Liver (tissue), 9 donors: ENCODE results near the gene PDE4D. TPM values are rescaled to one million over a fixed set of nuclear protein-coding genes. Genes with fewer than 3 reads are reported as not detected.

Experiments used
- DNase-seq: peaks from one replicate; pipeline ENCODE4 v3.0.0-alpha.2; 2017; ENCODE audit warnings: low spot score
- H3K27ac ChIP-seq, 2 donors: one replicate each; pipeline ENCODE4 v1.7.0; 2013; ENCODE audit warnings: inconsistent platforms in 2 of 2, low read length in 2 of 2, control low read depth in 1 of 2, low read depth in 1 of 2, mild to moderate bottlenecking in 1 of 2
- H3K27me3 ChIP-seq, 4 donors: one replicate each; pipeline versions ENCODE4 v1.6.1 to v1.7.0; 2013; ENCODE audit warnings: low read length in 3 of 4, inconsistent platforms in 1 of 4, mild to moderate bottlenecking in 1 of 4, moderate library complexity in 1 of 4; ENCODE audit not compliant: control insufficient read depth in 4 of 4, insufficient read depth in 4 of 4
- H3K36me3 ChIP-seq, 4 donors: one replicate each; pipeline versions ENCODE4 v1.6.1 to v1.7.0; 2013; ENCODE audit warnings: low read length in 3 of 4, mild to moderate bottlenecking in 3 of 4, low read depth in 1 of 4, moderate library complexity in 1 of 4; ENCODE audit not compliant: control insufficient read depth in 4 of 4, insufficient read depth in 3 of 4
- H3K4me1 ChIP-seq, 4 donors: one replicate each; pipeline versions ENCODE4 v1.6.1 to v1.7.0; 2013; ENCODE audit warnings: low read length in 3 of 4, mild to moderate bottlenecking in 3 of 4, moderate library complexity in 1 of 4; ENCODE audit not compliant: control insufficient read depth in 4 of 4, insufficient read depth in 4 of 4
- H3K4me3 ChIP-seq, 3 donors: one replicate each; pipeline versions ENCODE4 v1.6.1 to v1.7.0; 2013; ENCODE audit warnings: low read length in 3 of 3, control low read depth in 1 of 3, low read depth in 1 of 3, mild to moderate bottlenecking in 1 of 3
- H3K9ac ChIP-seq, 2 donors: one replicate each; pipeline ENCODE4 v1.7.0; 2013; ENCODE audit warnings: low read length in 2 of 2, mild to moderate bottlenecking in 2 of 2, moderate library complexity in 2 of 2, control low read depth in 1 of 2, low read depth in 1 of 2
- H3K9me3 ChIP-seq, 4 donors: one replicate each; pipeline versions ENCODE4 v1.6.1 to v1.7.0; 2013; ENCODE audit warnings: low read length in 3 of 4; ENCODE audit not compliant: control insufficient read depth in 4 of 4
- ATF3 ChIP-seq: IDR thresholded peaks from 2 replicates; pipeline ENCODE4 v1.6.1; 2016; ENCODE audit warnings: antibody characterized with exemption
- EGR1 ChIP-seq, 2 donors: IDR thresholded peaks; 2 replicates each; pipeline ENCODE4 v1.6.1; 2016 to 2018; ENCODE audit warnings: antibody characterized with exemption in 2 of 2, low read depth in 2 of 2
- FOXA1 ChIP-seq: IDR thresholded peaks from 2 replicates; pipeline ENCODE4 v1.6.1; 2016; ENCODE audit warnings: antibody characterized with exemption
- FOXA2 ChIP-seq: IDR thresholded peaks from 2 replicates; pipeline ENCODE4 v1.6.1; 2016; ENCODE audit warnings: antibody characterized with exemption
- GABPA ChIP-seq, 2 donors: IDR thresholded peaks in 1 of 2; conservative IDR thresholded peaks in 1 of 2; 2 replicates each; pipeline ENCODE4 v1.6.1; 2016; ENCODE audit warnings: antibody characterized with exemption in 2 of 2, mild to moderate bottlenecking in 1 of 2, moderate library complexity in 1 of 2
- HNF4A ChIP-seq, 2 donors: conservative IDR thresholded peaks; 2 replicates each; pipeline ENCODE4 v1.6.1; 2016; ENCODE audit warnings: antibody characterized with exemption in 2 of 2, mild to moderate bottlenecking in 2 of 2
- HNF4G ChIP-seq: IDR thresholded peaks from 2 replicates; pipeline ENCODE4 v1.6.1; 2016; ENCODE audit warnings: antibody characterized with exemption
- JUND ChIP-seq, 2 donors: IDR thresholded peaks; 2 replicates each; pipeline ENCODE4 v1.6.1; 2016; ENCODE audit warnings: antibody characterized with exemption in 2 of 2
- NR2F2 ChIP-seq: IDR thresholded peaks from 2 replicates; pipeline ENCODE4 v1.6.1; 2016; ENCODE audit warnings: antibody characterized with exemption
- RAD21 ChIP-seq, 2 donors: IDR thresholded peaks; 2 replicates each; pipeline ENCODE4 v1.6.1; 2016; ENCODE audit warnings: antibody characterized with exemption in 2 of 2, mild to moderate bottlenecking in 2 of 2
- RXRA ChIP-seq, 2 donors: IDR thresholded peaks; 2 replicates each; pipeline ENCODE4 v1.6.1; 2017 to 2018; ENCODE audit warnings: antibody characterized with exemption in 2 of 2, mild to moderate bottlenecking in 1 of 2
- SP1 ChIP-seq: IDR thresholded peaks from 2 replicates; pipeline ENCODE4 v1.6.1; 2018; ENCODE audit warnings: antibody characterized with exemption, mild to moderate bottlenecking
- TAF1 ChIP-seq: conservative IDR thresholded peaks from 2 replicates; pipeline ENCODE4 v1.6.1; 2016; ENCODE audit warnings: antibody characterized with exemption, mild to moderate bottlenecking
- YY1 ChIP-seq: IDR thresholded peaks from 2 replicates; pipeline ENCODE4 v1.6.1; 2016; ENCODE audit warnings: antibody characterized with exemption, mild to moderate bottlenecking
- WGBS: extraction: QIAGEN DNeasy Blood & Tissue Kit; methylation state at CpG from one replicate; pipeline ENCODE4 v1.1.7; 2013; 5-methylcytosine and 5-hydroxymethylcytosine counted together
- polyA plus RNA-seq, 2 donors: library from polyadenylated mRNA; stranded (reverse) in 1 of 2; unstranded in 1 of 2; fragments of 200-250 nt in 1 of 2; fragments of >200 nt in 1 of 2; fragmentation: Nextera tagmentation in 1 of 2; extraction: Ambion mirVana in 1 of 2; gene quantifications; one replicate each; pipeline versions ENCODE4 v1.2.1 to v1.2.3, GENCODE V29; 2013 to 2015
- total RNA-seq, 2 donors: library from RNA; depleted of rRNA; stranded (reverse); fragments of >200 nt; gene quantifications; one replicate each; pipeline ENCODE4 v1.2.3, GENCODE V29; 2014
- TF ChIP-seq, protein P1 (sequence below): fragments of 150-350 bp; IDR thresholded peaks from 2 replicates; pipeline ENCODE4 v1.5.1; 2017; ENCODE audit warnings: improper control_type of control experiment, low read depth, low read length; ENCODE audit not compliant: missing input control
- TF ChIP-seq, protein P2 (sequence below): IDR thresholded peaks from 2 replicates; pipeline ENCODE4 v1.6.1; 2016; ENCODE audit warnings: antibody characterized with exemption
- TF ChIP-seq, protein P3 (sequence below): IDR thresholded peaks from 2 replicates; pipeline ENCODE4 v1.6.1; 2016; ENCODE audit warnings: antibody characterized with exemption
- TF ChIP-seq, protein P4 (sequence below): IDR thresholded peaks from 2 replicates; pipeline ENCODE4 v1.6.1; 2016; ENCODE audit warnings: antibody characterized with exemption, mild to moderate bottlenecking
- donor health status: healthy.
- donor health status: healthy.
- donor health status: healthy.
- donor health status: healthy.
- donor health status: healthy.

Gene PDE4D
- total and polyA plus RNA-seq, 4 donors, result 0.67 to 11.9 (median 6.5) TPM

DNA sequence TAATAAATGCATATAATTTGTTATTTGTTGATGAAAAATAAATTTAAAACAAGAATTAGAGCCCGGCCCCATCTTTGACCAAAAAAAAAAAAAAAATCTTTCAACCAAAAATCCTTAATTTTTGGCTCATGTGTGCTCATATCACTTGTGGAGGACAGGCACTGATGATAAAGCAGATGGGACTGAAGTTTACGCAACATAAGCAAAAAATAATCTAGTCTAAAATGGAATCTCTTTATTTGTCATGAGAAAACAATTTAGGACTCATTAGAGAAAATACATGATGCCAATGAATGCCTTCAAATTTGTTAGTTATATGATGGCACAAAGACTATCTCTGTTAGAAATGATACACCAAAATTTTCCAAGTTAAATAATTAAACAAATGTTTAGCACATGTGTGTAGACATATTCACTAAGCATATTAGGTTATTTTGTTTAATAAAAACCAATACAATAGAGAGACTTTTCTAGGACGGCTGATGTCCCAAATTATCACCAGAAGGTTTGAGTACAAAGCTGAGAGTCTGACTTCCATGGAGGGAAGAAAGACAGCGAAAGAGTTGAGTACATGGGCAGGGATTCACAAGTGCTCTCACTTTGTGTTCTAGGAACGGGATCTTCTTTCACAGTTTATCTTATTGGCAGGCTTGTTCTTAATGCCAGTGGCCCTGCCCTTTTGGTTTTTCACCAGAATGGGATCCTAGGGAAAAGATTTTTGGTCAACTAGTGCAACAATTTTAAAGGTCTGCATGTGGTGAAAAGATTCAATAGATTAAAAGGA is 689.2 kb downstream of the PDE4D start:
- Histone ChIP-seq H3K27me3 (no peaks in the 10 kb centered on the region), H3K36me3 (no peaks in the 10 kb centered on the region), H3K4me1 (no peaks in the 10 kb centered on the region), H3K9me3 (no peaks in the 10 kb centered on the region), H3K27ac (no peak overlapping the region), H3K9ac (no peak overlapping the region), H3K4me3 (no peak overlapping the region)
- DNase-seq, result no peak
- WGBS, result 85% methylated on average over 5 of the region's 5 CpGs
- TF ChIP-seq JUND (IDR thresholded peaks at IDR 0.05) (no peak), SP1 (no peak), YY1 (no peak), HNF4G (no peak), FOXA2 (no peak), NR2F2 (no peak), GABPA (IDR thresholded peaks at IDR 0.05 in 1 of 2, conservative IDR thresholded peaks at IDR 0.05 in 1 of 2) (no peak), EGR1 (IDR thresholded peaks at IDR 0.05; ENCODE audit: low read depth in 2 of 2) (no peak), ATF3 (no peak), RAD21 (IDR thresholded peaks at IDR 0.05) (no peak), TAF1 (no peak), HNF4A (conservative IDR thresholded peaks at IDR 0.05) (no peak), FOXA1 (no peak), RXRA (IDR thresholded peaks at IDR 0.05) (no peak)
- TF ChIP-seq, protein P1, sequence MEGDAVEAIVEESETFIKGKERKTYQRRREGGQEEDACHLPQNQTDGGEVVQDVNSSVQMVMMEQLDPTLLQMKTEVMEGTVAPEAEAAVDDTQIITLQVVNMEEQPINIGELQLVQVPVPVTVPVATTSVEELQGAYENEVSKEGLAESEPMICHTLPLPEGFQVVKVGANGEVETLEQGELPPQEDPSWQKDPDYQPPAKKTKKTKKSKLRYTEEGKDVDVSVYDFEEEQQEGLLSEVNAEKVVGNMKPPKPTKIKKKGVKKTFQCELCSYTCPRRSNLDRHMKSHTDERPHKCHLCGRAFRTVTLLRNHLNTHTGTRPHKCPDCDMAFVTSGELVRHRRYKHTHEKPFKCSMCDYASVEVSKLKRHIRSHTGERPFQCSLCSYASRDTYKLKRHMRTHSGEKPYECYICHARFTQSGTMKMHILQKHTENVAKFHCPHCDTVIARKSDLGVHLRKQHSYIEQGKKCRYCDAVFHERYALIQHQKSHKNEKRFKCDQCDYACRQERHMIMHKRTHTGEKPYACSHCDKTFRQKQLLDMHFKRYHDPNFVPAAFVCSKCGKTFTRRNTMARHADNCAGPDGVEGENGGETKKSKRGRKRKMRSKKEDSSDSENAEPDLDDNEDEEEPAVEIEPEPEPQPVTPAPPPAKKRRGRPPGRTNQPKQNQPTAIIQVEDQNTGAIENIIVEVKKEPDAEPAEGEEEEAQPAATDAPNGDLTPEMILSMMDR, result no peak
- TF ChIP-seq, protein P2, sequence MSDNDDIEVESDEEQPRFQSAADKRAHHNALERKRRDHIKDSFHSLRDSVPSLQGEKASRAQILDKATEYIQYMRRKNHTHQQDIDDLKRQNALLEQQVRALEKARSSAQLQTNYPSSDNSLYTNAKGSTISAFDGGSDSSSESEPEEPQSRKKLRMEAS, result no peak
- TF ChIP-seq, protein P3, sequence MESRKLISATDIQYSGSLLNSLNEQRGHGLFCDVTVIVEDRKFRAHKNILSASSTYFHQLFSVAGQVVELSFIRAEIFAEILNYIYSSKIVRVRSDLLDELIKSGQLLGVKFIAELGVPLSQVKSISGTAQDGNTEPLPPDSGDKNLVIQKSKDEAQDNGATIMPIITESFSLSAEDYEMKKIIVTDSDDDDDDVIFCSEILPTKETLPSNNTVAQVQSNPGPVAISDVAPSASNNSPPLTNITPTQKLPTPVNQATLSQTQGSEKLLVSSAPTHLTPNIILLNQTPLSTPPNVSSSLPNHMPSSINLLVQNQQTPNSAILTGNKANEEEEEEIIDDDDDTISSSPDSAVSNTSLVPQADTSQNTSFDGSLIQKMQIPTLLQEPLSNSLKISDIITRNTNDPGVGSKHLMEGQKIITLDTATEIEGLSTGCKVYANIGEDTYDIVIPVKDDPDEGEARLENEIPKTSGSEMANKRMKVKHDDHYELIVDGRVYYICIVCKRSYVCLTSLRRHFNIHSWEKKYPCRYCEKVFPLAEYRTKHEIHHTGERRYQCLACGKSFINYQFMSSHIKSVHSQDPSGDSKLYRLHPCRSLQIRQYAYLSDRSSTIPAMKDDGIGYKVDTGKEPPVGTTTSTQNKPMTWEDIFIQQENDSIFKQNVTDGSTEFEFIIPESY, result no peak
- TF ChIP-seq, protein P4, sequence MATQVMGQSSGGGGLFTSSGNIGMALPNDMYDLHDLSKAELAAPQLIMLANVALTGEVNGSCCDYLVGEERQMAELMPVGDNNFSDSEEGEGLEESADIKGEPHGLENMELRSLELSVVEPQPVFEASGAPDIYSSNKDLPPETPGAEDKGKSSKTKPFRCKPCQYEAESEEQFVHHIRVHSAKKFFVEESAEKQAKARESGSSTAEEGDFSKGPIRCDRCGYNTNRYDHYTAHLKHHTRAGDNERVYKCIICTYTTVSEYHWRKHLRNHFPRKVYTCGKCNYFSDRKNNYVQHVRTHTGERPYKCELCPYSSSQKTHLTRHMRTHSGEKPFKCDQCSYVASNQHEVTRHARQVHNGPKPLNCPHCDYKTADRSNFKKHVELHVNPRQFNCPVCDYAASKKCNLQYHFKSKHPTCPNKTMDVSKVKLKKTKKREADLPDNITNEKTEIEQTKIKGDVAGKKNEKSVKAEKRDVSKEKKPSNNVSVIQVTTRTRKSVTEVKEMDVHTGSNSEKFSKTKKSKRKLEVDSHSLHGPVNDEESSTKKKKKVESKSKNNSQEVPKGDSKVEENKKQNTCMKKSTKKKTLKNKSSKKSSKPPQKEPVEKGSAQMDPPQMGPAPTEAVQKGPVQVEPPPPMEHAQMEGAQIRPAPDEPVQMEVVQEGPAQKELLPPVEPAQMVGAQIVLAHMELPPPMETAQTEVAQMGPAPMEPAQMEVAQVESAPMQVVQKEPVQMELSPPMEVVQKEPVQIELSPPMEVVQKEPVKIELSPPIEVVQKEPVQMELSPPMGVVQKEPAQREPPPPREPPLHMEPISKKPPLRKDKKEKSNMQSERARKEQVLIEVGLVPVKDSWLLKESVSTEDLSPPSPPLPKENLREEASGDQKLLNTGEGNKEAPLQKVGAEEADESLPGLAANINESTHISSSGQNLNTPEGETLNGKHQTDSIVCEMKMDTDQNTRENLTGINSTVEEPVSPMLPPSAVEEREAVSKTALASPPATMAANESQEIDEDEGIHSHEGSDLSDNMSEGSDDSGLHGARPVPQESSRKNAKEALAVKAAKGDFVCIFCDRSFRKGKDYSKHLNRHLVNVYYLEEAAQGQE, result no peak
